Measurements from ENCODE around the gene NIPBL. TPM values are rescaled to one million over a fixed set of nuclear protein-coding genes. Genes with fewer than 3 reads are reported as not detected.

Gene NIPBL
- polyA plus RNA-seq, 1 experiment = 37.0 TPM

- POLR2A ChIA-PET = no interaction called here
- DNase-seq (ENCODE audit: low read depth, low spot score) = peak; percentile 15
- CTCF ChIA-PET = no interaction called here
- Histone ChIP-seq H3K27me3 (ENCODE audit: control insufficient read depth, insufficient read depth, low read length) (no peaks in the 10 kb centered on the region), H3K9me3 (ENCODE audit: control insufficient read depth, insufficient read depth, low read length) (no peaks in the 10 kb centered on the region), H3K27ac (ENCODE audit: low read depth, low read length) (no peak overlapping the region), H3K4me3 (ENCODE audit: low read depth, low read length) (peak overlapping the region; percentile 11)
- no peak for TF ChIP-seq CTCF (IDR thresholded peaks at IDR 0.05; ENCODE audit: low read depth, low read length)
Observed at GRCh38 chr5:36950586-36951457, 74.3 kb downstream of the NIPBL start.

GRCh38 chr5:36953043-36953442 is 76.5 kb downstream of the NIPBL start:
- Histone ChIP-seq H3K27me3 (ENCODE audit: control insufficient read depth, insufficient read depth, low read length) (no peaks in the 10 kb centered on the region), H3K9me3 (ENCODE audit: control insufficient read depth, insufficient read depth, low read length) (no peaks in the 10 kb centered on the region), H3K4me3 (ENCODE audit: low read depth, low read length) (no peak overlapping the region), H3K27ac (ENCODE audit: low read depth, low read length) (no peak overlapping the region)
- CTCF ChIA-PET = interaction anchor here (0.6 kb wide), 1 partner anchor 11 kb away, joined by 6 read pairs; no protein-coding TSS in a partner anchor
- TF ChIP-seq CTCF (IDR thresholded peaks at IDR 0.05; ENCODE audit: low read depth, low read length) = no peak
- POLR2A ChIA-PET = no interaction called here
- no peak for DNase-seq (ENCODE audit: low read depth, low spot score)

- Histone ChIP-seq H3K9me3 (ENCODE audit: control insufficient read depth, insufficient read depth, low read length) (no peaks in the 10 kb centered on the region), H3K4me3 (ENCODE audit: low read depth, low read length) (no peak overlapping the region), H3K27ac (ENCODE audit: low read depth, low read length) (no peak overlapping the region), H3K27me3 (ENCODE audit: control insufficient read depth, insufficient read depth, low read length) (no peaks in the 10 kb centered on the region)
- TF ChIP-seq CTCF (IDR thresholded peaks at IDR 0.05; ENCODE audit: low read depth, low read length) = no peak
- ChIA-PET CTCF (interaction anchor here (1.0 kb wide), 1 partner anchor 214 kb away, joined by 3 read pairs; no protein-coding TSS in a partner anchor), POLR2A (no interaction called here)
- DNase-seq (ENCODE audit: low read depth, low spot score) = no peak
Observed at GRCh38 chr5:36957953-36958537, 81.5 kb downstream of the NIPBL start.

- no peak for DNase-seq (ENCODE audit: low read depth, low spot score)
- ChIA-PET POLR2A (no interaction called here), CTCF (interaction anchor here (1.0 kb wide), 1 partner anchor 214 kb away, joined by 3 read pairs; no protein-coding TSS in a partner anchor)
- no peaks in the 10 kb centered on the region for H3K9me3 ChIP-seq (ENCODE audit: control insufficient read depth, insufficient read depth, low read length)
- H3K27ac ChIP-seq (ENCODE audit: low read depth, low read length) = no peak overlapping the region
- H3K4me3 ChIP-seq (ENCODE audit: low read depth, low read length) = no peak overlapping the region
- no peak for TF ChIP-seq CTCF (IDR thresholded peaks at IDR 0.05; ENCODE audit: low read depth, low read length)
- no peaks in the 10 kb centered on the region for H3K27me3 ChIP-seq (ENCODE audit: control insufficient read depth, insufficient read depth, low read length)
Observed at GRCh38 chr5:36958612-36959011, 82.0 kb downstream of the NIPBL start.

- Histone ChIP-seq H3K27ac (ENCODE audit: low read depth, low read length) (no peak overlapping the region), H3K27me3 (ENCODE audit: control insufficient read depth, insufficient read depth, low read length) (no peaks in the 10 kb centered on the region), H3K4me3 (ENCODE audit: low read depth, low read length) (no peak overlapping the region), H3K9me3 (ENCODE audit: control insufficient read depth, insufficient read depth, low read length) (no peaks in the 10 kb centered on the region)
- DNase-seq (ENCODE audit: low read depth, low spot score) = no peak
- TF ChIP-seq CTCF (IDR thresholded peaks at IDR 0.05; ENCODE audit: low read depth, low read length) = no peak
- ChIA-PET CTCF (no interaction called here), POLR2A (no interaction called here)
Observed at GRCh38 chr5:36965179-36965578, 88.6 kb downstream of the NIPBL start.
